D721Med (cell line): Measurements from ENCODE around the gene UGT1A6.

Experiments
- DNase-seq: peaks from one replicate; pipeline ENCODE4 v3.0.0; 2011; ENCODE audit warnings: low spot score; ENCODE audit not compliant: insufficient read length
- FAIRE-seq: peaks from 2 replicates; lab custom pipeline; 2011; peaks lifted over from hg19 to GRCh38; lab: Jason Lieb, UNC
- CTCF ChIP-seq: IDR thresholded peaks from 2 replicates; pipeline ENCODE4 v1.5.1; 2012; ENCODE audit warnings: mild to moderate bottlenecking, control low read depth; ENCODE audit not compliant: insufficient read depth; ENCODE audit errors: missing control alignments

UGT1A6 gene

GRCh38 chr2:233769260-233769659 is 76.6 kb downstream of the UGT1A6 start:
- TF ChIP-seq CTCF = no peak
- FAIRE-seq = no peak
- no peak for DNase-seq

DNA sequence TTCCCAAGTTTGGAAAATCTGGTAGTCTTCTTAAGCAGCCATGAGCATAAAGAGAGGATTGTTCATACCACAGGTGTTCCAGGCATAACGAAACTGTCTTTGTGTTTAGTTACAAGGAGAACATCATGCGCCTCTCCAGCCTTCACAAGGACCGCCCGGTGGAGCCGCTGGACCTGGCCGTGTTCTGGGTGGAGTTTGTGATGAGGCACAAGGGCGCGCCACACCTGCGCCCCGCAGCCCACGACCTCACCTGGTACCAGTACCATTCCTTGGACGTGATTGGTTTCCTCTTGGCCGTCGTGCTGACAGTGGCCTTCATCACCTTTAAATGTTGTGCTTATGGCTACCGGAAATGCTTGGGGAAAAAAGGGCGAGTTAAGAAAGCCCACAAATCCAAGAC is 79.5 kb downstream of the UGT1A6 start:
- TF ChIP-seq CTCF = no peak
- DNase-seq (no peak), FAIRE-seq (no peak)

DNA sequence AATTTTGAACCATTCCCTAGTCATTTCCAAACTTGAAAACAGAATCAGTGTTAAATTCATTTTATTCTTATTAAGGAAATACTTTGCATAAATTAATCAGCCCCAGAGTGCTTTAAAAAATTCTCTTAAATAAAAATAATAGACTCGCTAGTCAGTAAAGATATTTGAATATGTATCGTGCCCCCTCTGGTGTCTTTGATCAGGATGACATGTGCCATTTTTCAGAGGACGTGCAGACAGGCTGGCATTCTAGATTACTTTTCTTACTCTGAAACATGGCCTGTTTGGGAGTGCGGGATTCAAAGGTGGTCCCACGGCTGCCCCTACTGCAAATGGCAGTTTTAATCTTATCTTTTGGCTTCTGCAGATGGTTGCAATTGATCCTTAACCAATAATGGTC is 79.9 kb downstream of the UGT1A6 start:
- DNase-seq = no peak
- no peak for TF ChIP-seq CTCF
- no peak for FAIRE-seq

GRCh38 chr2:233773854-233774253 is 81.2 kb downstream of the UGT1A6 start:
- TF ChIP-seq CTCF = no peak
- FAIRE-seq = no peak
- DNase-seq = no peak

DNA sequence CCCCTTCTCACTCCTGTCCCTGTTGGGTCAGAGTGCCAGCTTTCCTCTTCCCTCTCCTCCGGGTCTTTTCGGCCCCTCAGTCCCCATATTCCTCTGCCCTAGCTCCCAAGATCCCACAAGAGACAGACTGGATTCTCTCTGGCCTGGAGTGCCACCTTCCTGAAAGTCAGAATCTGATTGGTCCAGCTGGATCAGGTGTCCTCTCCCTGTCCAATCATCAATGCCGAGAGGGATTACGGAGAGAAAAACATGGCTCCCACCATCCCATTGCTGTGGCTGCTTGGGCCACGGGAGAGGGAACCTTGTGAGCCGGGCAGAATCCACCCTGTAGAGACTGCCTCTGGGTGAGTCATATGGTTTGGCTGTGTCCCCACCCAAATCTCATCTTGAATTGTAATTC is 82.7 kb downstream of the UGT1A6 start:
- no peak for TF ChIP-seq CTCF
- DNase-seq = no peak
- FAIRE-seq = no peak

DNA sequence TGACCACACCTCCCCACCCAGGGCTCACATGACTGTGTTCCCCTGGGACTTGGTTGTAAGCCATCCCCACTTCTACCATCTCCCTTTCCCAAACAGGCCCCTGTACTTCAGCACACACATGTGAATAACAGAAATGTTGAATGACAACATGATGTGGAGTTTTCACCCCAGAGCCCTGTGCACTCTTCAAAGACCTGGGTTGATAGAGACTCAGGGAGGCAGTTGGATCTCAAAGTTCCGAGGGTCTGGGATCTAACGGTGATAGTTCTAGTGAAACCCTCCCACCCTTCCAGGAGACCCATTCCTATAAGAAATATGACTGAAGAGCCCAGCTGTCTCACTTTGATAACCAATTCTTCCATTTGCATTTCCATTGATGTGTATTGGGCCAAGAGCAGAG is 85.3 kb downstream of the UGT1A6 start, which contains the start of gene MROH2A:
Gene MROH2A (plus strand): TSS at position 301 of the 400 bp plus-strand sequence. CDS start 1,029 bp downstream, outside the sequence.
- FAIRE-seq (no peak), DNase-seq (no peak)
- TF ChIP-seq CTCF = no peak

GRCh38 chr2:233779722-233780121 is 87.0 kb downstream of the UGT1A6 start:
- no peak for TF ChIP-seq CTCF
- DNase-seq (no peak), FAIRE-seq (no peak)
